GM20431 (cell line): ENCODE results near the gene HAVCR1.
"Not testable (repeated sequence)": the region's sequence is repeated elsewhere in the genome, so short reads cannot be mapped to it uniquely, and the experiment has no call there.

ENCODE experiments used
- in situ Hi-C: fragments of 300-500 bp; cut with MseI, MboI; formaldehyde crosslinking; loops from one replicate; pipeline ENCODE4 v1.15.0; 2020; ENCODE audit warnings: low sequenced_read_pairs; ENCODE audit not compliant: unreplicated experiment

HAVCR1 gene

GRCh38 chr5:157020002-157020401 is 38.9 kb downstream of the HAVCR1 start:
- in situ Hi-C loops: no loop called here

- in situ Hi-C loops: not testable (repeated sequence)
Observed at GRCh38 chr5:157014143-157014542, 44.8 kb downstream of the HAVCR1 start.

GRCh38 chr5:157006262-157006661 is 52.7 kb downstream of the HAVCR1 start:
- in situ Hi-C loops: no loop called here

GRCh38 chr5:157004893-157005551 is 53.9 kb downstream of the HAVCR1 start:
- in situ Hi-C loops: no loop called here

GRCh38 chr5:156991714-156992113 is 67.2 kb downstream of the HAVCR1 start:
- in situ Hi-C loops: no loop called here

- in situ Hi-C loops: no loop called here
Observed at GRCh38 chr5:156984064-156984463, 74.9 kb downstream of the HAVCR1 start.

- in situ Hi-C loops: no loop called here
Observed at GRCh38 chr5:156981481-156981880, 77.4 kb downstream of the HAVCR1 start.
